Measurements from ENCODE around the gene MAML2.

Gene MAML2

GRCh38 chr11:96228473-96228891 is 114.5 kb downstream of the MAML2 start:
- peaks cover 72% of the 10 kb centered on the region for H3K36me3 Mint-ChIP-seq (ENCODE audit: low read depth)
- H3K9me3 Mint-ChIP-seq = no peaks in the 10 kb centered on the region
- no peaks in the 10 kb centered on the region for H3K27me3 Mint-ChIP-seq
- DNase-seq = no peak
- H3K4me3 Mint-ChIP-seq = no peak overlapping the region
- H3K27ac Mint-ChIP-seq = peak overlapping the region; percentile 90
- H3K4me1 Mint-ChIP-seq (ENCODE audit: low read depth) = peaks cover 91% of the 10 kb centered on the region

DNA sequence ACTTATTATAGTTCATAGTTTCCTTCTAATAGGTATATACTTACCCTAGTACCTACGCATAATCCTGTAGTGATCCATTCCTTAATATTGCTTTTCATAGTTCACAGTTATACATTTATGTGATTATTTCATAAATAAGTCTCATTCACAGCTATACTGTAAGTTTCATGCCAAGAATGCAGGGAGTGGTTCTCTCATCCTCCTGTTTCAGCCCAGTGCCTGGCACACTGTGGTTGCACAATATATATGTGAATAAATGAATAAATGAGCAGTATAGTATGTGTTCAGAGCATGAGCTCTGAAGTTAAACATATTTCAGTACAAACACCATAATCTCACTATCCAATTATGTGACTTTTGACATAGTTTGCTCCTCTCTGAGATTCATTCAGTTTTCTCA is 115.8 kb downstream of the MAML2 start:
- Mint-ChIP-seq H3K36me3 (ENCODE audit: low read depth) (peaks cover 65% of the 10 kb centered on the region), H3K9me3 (no peaks in the 10 kb centered on the region), H3K27ac (peak overlapping the region; percentile 15), H3K27me3 (no peaks in the 10 kb centered on the region), H3K4me1 (ENCODE audit: low read depth) (peaks cover 90% of the 10 kb centered on the region), H3K4me3 (no peak overlapping the region)
- DNase-seq = no peak

GRCh38 chr11:96223083-96223482 is 119.9 kb downstream of the MAML2 start:
- H3K9me3 Mint-ChIP-seq = no peaks in the 10 kb centered on the region
- H3K4me1 Mint-ChIP-seq (ENCODE audit: low read depth) = peaks cover 82% of the 10 kb centered on the region
- H3K27ac Mint-ChIP-seq = peak overlapping the region; percentile 71

GRCh38 chr11:96222102-96222501 is 120.9 kb downstream of the MAML2 start:
- H3K4me3 Mint-ChIP-seq = no peak overlapping the region
- H3K36me3 Mint-ChIP-seq (ENCODE audit: low read depth) = peaks cover 41% of the 10 kb centered on the region
- peaks cover 82% of the 10 kb centered on the region for H3K4me1 Mint-ChIP-seq (ENCODE audit: low read depth)
- H3K27me3 Mint-ChIP-seq = no peaks in the 10 kb centered on the region
- peak overlapping the region; percentile 85 for H3K27ac Mint-ChIP-seq
- no peak for DNase-seq
- no peaks in the 10 kb centered on the region for H3K9me3 Mint-ChIP-seq

More at GRCh38 chr11:96223083-96223482, 119.9 kb downstream of the MAML2 start:
- DNase-seq = no peak
- Mint-ChIP-seq H3K36me3 (ENCODE audit: low read depth) (peaks cover 51% of the 10 kb centered on the region), H3K27me3 (no peaks in the 10 kb centered on the region), H3K4me3 (no peak overlapping the region)

DNA sequence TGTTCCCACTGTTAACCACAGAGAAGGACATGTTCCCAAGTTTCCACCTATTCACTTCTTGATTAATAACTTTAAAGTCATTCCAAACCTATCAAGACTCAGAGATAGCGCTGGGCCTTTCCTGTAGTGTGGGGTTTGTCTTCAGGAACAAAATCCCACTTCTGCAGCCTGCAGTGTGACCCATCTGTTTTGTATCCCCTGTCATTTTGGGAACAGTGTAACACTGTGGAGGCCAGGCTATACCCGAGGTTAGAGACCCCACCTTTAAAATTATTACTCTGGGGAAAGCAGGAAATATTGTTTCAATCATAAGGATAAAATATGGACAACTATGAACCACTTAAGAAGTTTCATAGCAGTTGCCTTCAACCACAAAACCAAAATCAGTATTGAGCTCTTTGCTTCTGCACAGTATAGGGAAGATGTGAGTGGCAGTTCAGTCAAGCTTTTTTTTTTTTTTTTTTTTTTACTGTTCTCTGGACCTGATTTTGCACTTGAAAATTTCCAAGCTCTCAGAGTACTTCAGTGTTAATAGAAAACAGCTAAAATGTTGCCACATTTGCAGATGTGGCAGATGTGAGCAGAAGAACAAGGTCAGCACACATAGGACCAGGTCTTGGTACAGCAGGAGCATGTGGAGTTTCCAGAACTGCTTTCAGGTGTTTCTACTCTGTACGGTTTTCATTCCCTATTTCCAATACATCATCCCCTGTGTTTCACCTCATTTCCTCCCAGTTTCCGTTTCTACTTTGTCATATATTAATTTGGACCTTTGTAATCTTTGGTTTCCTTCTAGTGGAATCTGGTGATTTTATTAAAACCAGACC is 121.5 kb downstream of the MAML2 start:
- Mint-ChIP-seq H3K4me3 (no peak overlapping the region), H3K9me3 (no peaks in the 10 kb centered on the region), H3K27me3 (no peaks in the 10 kb centered on the region), H3K27ac (peak overlapping the region; percentile 85), H3K4me1 (ENCODE audit: low read depth) (peaks cover 84% of the 10 kb centered on the region), H3K36me3 (ENCODE audit: low read depth) (peaks cover 38% of the 10 kb centered on the region)
- no peak for DNase-seq

GRCh38 chr11:96219981-96220623 is 122.9 kb downstream of the MAML2 start:
- peaks cover 29% of the 10 kb centered on the region for H3K36me3 Mint-ChIP-seq (ENCODE audit: low read depth)
- no peak overlapping the region for H3K4me3 Mint-ChIP-seq
- peaks cover 85% of the 10 kb centered on the region for H3K4me1 Mint-ChIP-seq (ENCODE audit: low read depth)
- H3K27me3 Mint-ChIP-seq = no peaks in the 10 kb centered on the region
- no peak for DNase-seq
- peak overlapping the region; percentile 86 for H3K27ac Mint-ChIP-seq
- H3K9me3 Mint-ChIP-seq = no peaks in the 10 kb centered on the region

DNA sequence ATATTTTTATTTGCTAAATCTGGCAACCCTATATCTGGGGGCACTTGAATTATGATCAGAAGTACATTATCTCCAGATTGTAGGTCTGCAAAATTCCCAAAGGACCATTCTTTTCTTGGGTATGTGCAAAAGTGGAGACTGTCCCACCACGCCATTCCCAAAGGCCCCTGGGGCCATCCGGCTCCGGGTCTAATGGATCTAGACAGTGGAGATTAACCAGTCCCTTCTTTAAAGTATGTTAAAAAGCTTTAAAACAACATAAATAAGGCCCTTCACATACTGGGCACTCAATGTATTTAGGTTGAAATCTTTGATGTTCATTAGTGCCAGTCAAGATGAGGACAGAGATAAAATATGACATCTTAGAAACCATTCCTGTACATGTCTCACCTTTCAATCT is 124.1 kb downstream of the MAML2 start:
- Mint-ChIP-seq H3K9me3 (no peaks in the 10 kb centered on the region), H3K27ac (peak overlapping the region; percentile 71), H3K36me3 (ENCODE audit: low read depth) (peaks cover 24% of the 10 kb centered on the region), H3K4me1 (ENCODE audit: low read depth) (peaks cover 85% of the 10 kb centered on the region), H3K27me3 (no peaks in the 10 kb centered on the region), H3K4me3 (no peak overlapping the region)
- DNase-seq = no peak

GRCh38 chr11:96218006-96218405 is 125.0 kb downstream of the MAML2 start:
- no peaks in the 10 kb centered on the region for H3K9me3 Mint-ChIP-seq
- H3K27ac Mint-ChIP-seq = peak overlapping the region; percentile 18
- no peak overlapping the region for H3K4me3 Mint-ChIP-seq
- H3K36me3 Mint-ChIP-seq (ENCODE audit: low read depth) = peaks cover 24% of the 10 kb centered on the region
- H3K4me1 Mint-ChIP-seq (ENCODE audit: low read depth) = peaks cover 85% of the 10 kb centered on the region
- no peaks in the 10 kb centered on the region for H3K27me3 Mint-ChIP-seq
- no peak for DNase-seq

- Mint-ChIP-seq H3K4me1 (ENCODE audit: low read depth) (peaks cover 89% of the 10 kb centered on the region), H3K36me3 (ENCODE audit: low read depth) (peaks cover 21% of the 10 kb centered on the region), H3K27ac (peak overlapping the region; percentile 98), H3K27me3 (no peaks in the 10 kb centered on the region), H3K9me3 (no peaks in the 10 kb centered on the region), H3K4me3 (no peak overlapping the region)
- DNase-seq = no peak
Measured at GRCh38 chr11:96217206-96217605, 125.8 kb downstream of the MAML2 start.

DNA sequence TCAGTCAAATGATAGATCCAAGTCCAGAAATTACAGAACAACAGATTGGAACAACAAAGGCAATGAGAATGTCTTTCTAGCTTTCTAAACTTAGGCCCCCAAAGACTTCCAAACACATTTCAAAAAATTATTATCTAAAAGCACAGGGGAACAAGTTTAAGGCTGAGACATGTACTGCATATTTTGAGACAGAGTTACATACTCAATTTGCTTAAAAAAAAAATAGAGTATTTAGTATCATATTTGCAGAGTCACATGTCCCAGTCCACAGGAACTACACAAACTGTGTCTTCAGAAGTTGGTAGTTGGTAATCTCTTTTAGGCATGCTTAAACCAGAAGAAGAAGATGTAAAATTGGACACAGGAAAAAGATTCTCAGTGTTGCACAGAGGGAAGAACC is 127.2 kb downstream of the MAML2 start:
- H3K4me3 Mint-ChIP-seq = peak overlapping the region; percentile 62

GRCh38 chr11:96215110-96215782 is 127.7 kb downstream of the MAML2 start:
- Mint-ChIP-seq H3K27me3 (no peaks in the 10 kb centered on the region), H3K27ac (peak overlapping the region; percentile 98), H3K9me3 (no peaks in the 10 kb centered on the region), H3K36me3 (ENCODE audit: low read depth) (peaks cover 14% of the 10 kb centered on the region), H3K4me3 (peak overlapping the region; percentile 62), H3K4me1 (ENCODE audit: low read depth) (peaks cover 86% of the 10 kb centered on the region)
- no peak for DNase-seq

More for the DNA sequence above, 127.2 kb downstream of the MAML2 start:
- H3K9me3 Mint-ChIP-seq = no peaks in the 10 kb centered on the region
- H3K36me3 Mint-ChIP-seq (ENCODE audit: low read depth) = peaks cover 16% of the 10 kb centered on the region
- H3K27ac Mint-ChIP-seq = peak overlapping the region; percentile 98
- DNase-seq = no peak
- H3K27me3 Mint-ChIP-seq = no peaks in the 10 kb centered on the region
- peaks cover 87% of the 10 kb centered on the region for H3K4me1 Mint-ChIP-seq (ENCODE audit: low read depth)

GRCh38 chr11:96214777-96215109 is 128.3 kb downstream of the MAML2 start:
- Mint-ChIP-seq H3K4me3 (peak overlapping the region; percentile 62), H3K4me1 (ENCODE audit: low read depth) (peaks cover 84% of the 10 kb centered on the region)

GRCh38 chr11:96213500-96213899 is 129.5 kb downstream of the MAML2 start:
- no peaks in the 10 kb centered on the region for H3K27me3 Mint-ChIP-seq
- DNase-seq = no peak
- H3K4me3 Mint-ChIP-seq = no peak overlapping the region

More at GRCh38 chr11:96214777-96215109, 128.3 kb downstream of the MAML2 start:
- no peaks in the 10 kb centered on the region for H3K27me3 Mint-ChIP-seq
- peaks cover 11% of the 10 kb centered on the region for H3K36me3 Mint-ChIP-seq (ENCODE audit: low read depth)
- no peaks in the 10 kb centered on the region for H3K9me3 Mint-ChIP-seq
- no peak for DNase-seq
- H3K27ac Mint-ChIP-seq = peak overlapping the region; percentile 98

DNA sequence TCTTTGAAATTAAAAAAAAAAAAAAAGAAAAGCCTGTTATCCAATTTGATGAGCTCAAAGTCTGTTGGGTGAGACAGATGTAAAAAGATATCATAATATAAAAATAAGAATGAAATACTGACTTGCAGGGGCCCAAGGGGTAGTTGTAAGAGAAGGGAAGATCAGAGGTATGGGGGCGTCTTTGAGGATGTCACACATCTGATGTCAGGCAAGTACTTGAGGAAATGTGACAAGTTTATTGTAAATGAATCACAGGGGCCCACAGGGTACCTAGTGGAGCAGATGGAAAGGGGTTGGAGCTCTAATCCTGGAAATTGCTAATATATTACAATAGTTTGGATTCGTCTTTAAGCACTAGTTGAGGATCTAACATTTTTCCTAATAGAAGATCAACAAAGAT is 131.6 kb downstream of the MAML2 start:
- Mint-ChIP-seq H3K9me3 (no peaks in the 10 kb centered on the region), H3K4me3 (peak overlapping the region; percentile 47), H3K27ac (peak overlapping the region; percentile 92), H3K36me3 (ENCODE audit: low read depth) (peaks cover 32% of the 10 kb centered on the region), H3K4me1 (ENCODE audit: low read depth) (peaks cover 90% of the 10 kb centered on the region), H3K27me3 (no peaks in the 10 kb centered on the region)
- no peak for DNase-seq

More at GRCh38 chr11:96213500-96213899, 129.5 kb downstream of the MAML2 start:
- H3K9me3 Mint-ChIP-seq = no peaks in the 10 kb centered on the region
- peaks cover 20% of the 10 kb centered on the region for H3K36me3 Mint-ChIP-seq (ENCODE audit: low read depth)
- peak overlapping the region; percentile 92 for H3K27ac Mint-ChIP-seq
- H3K4me1 Mint-ChIP-seq (ENCODE audit: low read depth) = peaks cover 88% of the 10 kb centered on the region
